ENCODE measurements around the gene MLYCD. TPM values are rescaled to one million over a fixed set of nuclear protein-coding genes. Genes with fewer than 3 reads are reported as not detected.

MLYCD gene
- polyA plus RNA-seq, 1 donor: 5.3 TPM

- no peak for DNase-seq
These were observed 3.0 kb upstream of the MLYCD start for GRCh38 chr16:83895942-83896341.

- DNase-seq: no peak
These were observed 470 bp downstream of the MLYCD start for GRCh38 chr16:83899272-83899897.

- no peak for DNase-seq
These were observed 1.1 kb downstream of the MLYCD start for GRCh38 chr16:83899978-83900377.

GRCh38 chr16:83900571-83900970 is 1.7 kb downstream of the MLYCD start:
- no peak for DNase-seq

- DNase-seq: no peak
These were observed 2.2 kb downstream of the MLYCD start for GRCh38 chr16:83901101-83901500.

GRCh38 chr16:83903751-83904150 is 4.8 kb downstream of the MLYCD start:
- no peak for DNase-seq

- DNase-seq: no peak
These were observed 7.8 kb downstream of the MLYCD start for GRCh38 chr16:83906683-83907082.

- no peak for DNase-seq
These were observed 8.2 kb downstream of the MLYCD start for GRCh38 chr16:83907111-83907510.

GRCh38 chr16:83907631-83908250 is 8.8 kb downstream of the MLYCD start:
- no peak for DNase-seq

GRCh38 chr16:83908798-83909197 is 9.9 kb downstream of the MLYCD start:
- DNase-seq: no peak

- DNase-seq: no peak
These were observed 12.4 kb downstream of the MLYCD start for GRCh38 chr16:83911290-83911689.

GRCh38 chr16:83912519-83913244 is 13.8 kb downstream of the MLYCD start:
- no peak for DNase-seq

- DNase-seq: no peak
These were observed 14.3 kb downstream of the MLYCD start for GRCh38 chr16:83913245-83913633.

GRCh38 chr16:83914091-83914710 is 15.3 kb downstream of the MLYCD start:
- no peak for DNase-seq

- DNase-seq: no peak
These were observed 16.2 kb downstream of the MLYCD start for GRCh38 chr16:83915081-83915480.

GRCh38 chr16:83915491-83915890 is 16.6 kb downstream of the MLYCD start:
- DNase-seq: no peak

GRCh38 chr16:83917152-83918120 is 18.5 kb downstream of the MLYCD start:
- DNase-seq: no peak

- no peak for DNase-seq
These were observed 22.1 kb downstream of the MLYCD start for GRCh38 chr16:83920894-83921491.

GRCh38 chr16:83923581-83924365 is 24.9 kb downstream of the MLYCD start:
- no peak for DNase-seq

- no peak for DNase-seq
These were observed 25.8 kb downstream of the MLYCD start for GRCh38 chr16:83924686-83925085.

All from left kidney (tissue), 2 donors.